Progenitor cell of endocrine pancreas (in vitro differentiated cells): ENCODE data around the gene ARHGAP29. TPM values are rescaled to one million over a fixed set of nuclear protein-coding genes. Genes with fewer than 3 reads are reported as not detected.

Source experiments
- DNase-seq: peaks from one replicate; pipeline ENCODE4 v3.0.0; 2021; ENCODE audit warnings: low spot score; ENCODE audit not compliant: unreplicated experiment
- H3K27ac Mint-ChIP-seq: 2 replicates; pipeline ENCODE4 v1.8.0; 2021; ENCODE audit warnings: mild to moderate bottlenecking, moderate library complexity, mixed read lengths
- H3K27me3 Mint-ChIP-seq: 2 replicates; pipeline ENCODE4 v1.8.0; 2021; ENCODE audit warnings: mixed read lengths
- H3K36me3 Mint-ChIP-seq: 2 replicates; pipeline ENCODE4 v1.8.0; 2022; ENCODE audit warnings: mixed read lengths; ENCODE audit not compliant: insufficient read depth
- H3K4me1 Mint-ChIP-seq: 2 replicates; pipeline ENCODE4 v1.8.0; 2021; ENCODE audit warnings: low read depth, mixed read lengths
- H3K4me3 Mint-ChIP-seq: 2 replicates; pipeline ENCODE4 v1.8.0; 2021; ENCODE audit warnings: low read depth, mild to moderate bottlenecking, moderate library complexity, mixed read lengths
- H3K9me3 Mint-ChIP-seq: 2 replicates; pipeline ENCODE4 v1.8.0; 2021; ENCODE audit warnings: low read depth, mixed read lengths
- CTCF ChIP-seq: fragments of 200-600 bp; sonication (generic); IDR thresholded peaks from one replicate; pipeline ENCODE4 v1.5.0; 2021; ENCODE audit warnings: antibody characterized with exemption, mild to moderate bottlenecking; ENCODE audit not compliant: unreplicated experiment
- total RNA-seq: library from RNA; stranded (reverse); gene quantifications from 2 replicates; pipeline ENCODE4 v1.2.1, GENCODE V29; 2021

The ARHGAP29 gene
- total RNA-seq, 1 donor from 2014 or later = 12.4 TPM

- H3K4me3 Mint-ChIP-seq = no peak overlapping the region
- peaks cover 5% of the 10 kb centered on the region for H3K27me3 Mint-ChIP-seq
- DNase-seq = no peak
- TF ChIP-seq CTCF = no peak
- H3K9me3 Mint-ChIP-seq = no peaks in the 10 kb centered on the region
- H3K36me3 Mint-ChIP-seq = no peaks in the 10 kb centered on the region
- no peaks in the 10 kb centered on the region for H3K4me1 Mint-ChIP-seq
- no peak overlapping the region for H3K27ac Mint-ChIP-seq
Measured at GRCh38 chr1:94271373-94271772, 34.0 kb upstream of the ARHGAP29 start.

- Mint-ChIP-seq H3K4me3 (no peak overlapping the region), H3K36me3 (no peaks in the 10 kb centered on the region)
- no peak for TF ChIP-seq CTCF
Measured at GRCh38 chr1:94270801-94271203, 33.4 kb upstream of the ARHGAP29 start.

GRCh38 chr1:94269921-94270320, 32.5 kb upstream of the ARHGAP29 start:
- Mint-ChIP-seq H3K36me3 (no peaks in the 10 kb centered on the region), H3K27ac (no peak overlapping the region), H3K4me1 (no peaks in the 10 kb centered on the region), H3K4me3 (no peak overlapping the region), H3K9me3 (no peaks in the 10 kb centered on the region), H3K27me3 (peaks cover 5% of the 10 kb centered on the region)
- no peak for DNase-seq
- TF ChIP-seq CTCF = no peak

More at GRCh38 chr1:94270801-94271203, 33.4 kb upstream of the ARHGAP29 start:
- Mint-ChIP-seq H3K4me1 (no peaks in the 10 kb centered on the region), H3K9me3 (no peaks in the 10 kb centered on the region), H3K27ac (no peak overlapping the region), H3K27me3 (peaks cover 5% of the 10 kb centered on the region)
- no peak for DNase-seq

GRCh38 chr1:94265906-94266305, 28.5 kb upstream of the ARHGAP29 start:
- no peak for DNase-seq
- TF ChIP-seq CTCF = no peak
- H3K4me1 Mint-ChIP-seq = no peaks in the 10 kb centered on the region
- H3K9me3 Mint-ChIP-seq = no peaks in the 10 kb centered on the region
- no peaks in the 10 kb centered on the region for H3K36me3 Mint-ChIP-seq
- peaks cover 7% of the 10 kb centered on the region for H3K27me3 Mint-ChIP-seq
- H3K4me3 Mint-ChIP-seq = no peak overlapping the region
- H3K27ac Mint-ChIP-seq = no peak overlapping the region

- Mint-ChIP-seq H3K36me3 (no peaks in the 10 kb centered on the region), H3K4me3 (no peak overlapping the region), H3K27ac (no peak overlapping the region), H3K4me1 (peaks cover 2% of the 10 kb centered on the region), H3K9me3 (no peaks in the 10 kb centered on the region), H3K27me3 (peaks cover 7% of the 10 kb centered on the region)
- DNase-seq = no peak
- no peak for TF ChIP-seq CTCF
Measured at GRCh38 chr1:94265011-94265422, 27.6 kb upstream of the ARHGAP29 start.
